Kidney (tissue), 14 donors: Measurements from ENCODE around the gene TMEM237. TPM values are rescaled to one million over a fixed set of nuclear protein-coding genes. Genes with fewer than 3 reads are reported as not detected.

Source experiments
- DNase-seq, 5 donors: peaks; one replicate each; pipeline ENCODE4 v3.0.0-alpha.2; 2013 to 2020
- FAIRE-seq: peaks from 2 replicates; lab custom pipeline; 2012; peaks lifted over from hg19 to GRCh38; lab: Jason Lieb, UNC
- H3K27ac ChIP-seq, 2 donors: one replicate each; pipeline ENCODE4 v1.7.0; 2013; ENCODE audit warnings: low read depth in 2 of 2, low read length in 2 of 2, inconsistent platforms in 1 of 2
- H3K27me3 ChIP-seq: one replicate; pipeline ENCODE4 v1.7.1; 2013; ENCODE audit warnings: low read length, inconsistent platforms; ENCODE audit not compliant: control insufficient read depth, insufficient read depth
- H3K36me3 ChIP-seq, 3 donors: one replicate each; pipeline versions ENCODE4 v1.7.0 to v1.7.1; 2013; ENCODE audit warnings: low read length in 3 of 3, control low read depth in 1 of 3, inconsistent platforms in 1 of 3; ENCODE audit not compliant: insufficient read depth in 3 of 3, control insufficient read depth in 2 of 3
- H3K4me1 ChIP-seq, 3 donors: one replicate each; pipeline versions ENCODE4 v1.7.0 to v1.7.1; 2013; ENCODE audit warnings: low read length in 3 of 3, inconsistent platforms in 1 of 3, low read depth in 1 of 3; ENCODE audit not compliant: control insufficient read depth in 2 of 3, insufficient read depth in 2 of 3
- H3K4me3 ChIP-seq, 3 donors: one replicate each; pipeline versions ENCODE4 v1.7.0 to v1.8.1; 2013; ENCODE audit warnings: low read length in 3 of 3, control low read depth in 1 of 3, inconsistent platforms in 1 of 3
- H3K9ac ChIP-seq, 3 donors: one replicate each; pipeline versions ENCODE4 v1.7.0 to v1.7.1; 2013; ENCODE audit warnings: low read length in 3 of 3, control low read depth in 1 of 3, inconsistent platforms in 1 of 3
- H3K9me3 ChIP-seq, 3 donors: one replicate each; pipeline versions ENCODE4 v1.7.0 to v1.7.1; 2013; ENCODE audit warnings: low read length in 3 of 3, control low read depth in 1 of 3, inconsistent platforms in 1 of 3; ENCODE audit not compliant: control insufficient read depth in 2 of 3, insufficient read depth in 1 of 3
- CTCF ChIP-seq: IDR thresholded peaks from 3 replicates; pipeline ENCODE4 v1.5.1; 2012; ENCODE audit warnings: mild to moderate bottlenecking, moderate library complexity, borderline replicate concordance; ENCODE audit not compliant: insufficient read depth; ENCODE audit errors: extremely low read depth
- intact Hi-C: fragments of 100-400 bp; cut with DNase I; formaldehyde crosslinking; loops from one replicate; pipeline ENCODE4 v1.11.1; 2022
- polyA plus RNA-seq: library from polyadenylated mRNA; stranded (reverse); fragments of 350-450 nt; fragmentation: Illumina TruSeq; extraction: RNeasy Lipid Tissue Mini Kit (QIAGEN cat#74804); gene quantifications from one replicate; pipeline ENCODE4 v1.2.3, GENCODE V29; 2014; ENCODE audit warnings: low read depth, low replicate concordance; ENCODE audit not compliant: insufficient read depth
- total RNA-seq: library from RNA; stranded (reverse); fragmentation: NEBNext Ultra II Directional; extraction: Animal tissue kit (Norgen Biotek cat#: 25700); gene quantifications from one replicate; pipeline ENCODE4 v1.2.1, GENCODE V29; 2021
- donor health status: control.
- donor health status: control.
- donor health status: control.
- donor health status: control.
- donor health status: control.
- donor health status: DM: yes; HTN: yes; CAD: no.
- donor health status: Normal renal cell carcinoma (clear cell type).

The TMEM237 gene
- total and polyA plus RNA-seq, 2 donors from 2014 or later = 10.7 to 14.9 TPM

GRCh38 chr2:201642579-201643215 lies 606 bp downstream of the TMEM237 start:
- peak overlapping the region; percentile 86 to 92 for H3K27ac ChIP-seq
- H3K27me3 ChIP-seq = no peaks in the 10 kb centered on the region
- H3K4me1 ChIP-seq = peaks cover 0 to 5% (median 2%) of the 10 kb centered on the region in 3 donors
- peak; percentile 9 for TF ChIP-seq CTCF
- H3K36me3 ChIP-seq = no peaks in the 10 kb centered on the region
- FAIRE-seq (no peak), DNase-seq (peak; percentile 91 to 95 (median 93))
- no peaks in the 10 kb centered on the region for H3K9me3 ChIP-seq
- peak overlapping the region; percentile 77 to 98 (median 83) for H3K4me3 ChIP-seq
- intact Hi-C loops = no loop called here
- H3K9ac ChIP-seq = peak overlapping the region; percentile 69 to 98 (median 94)

- TF ChIP-seq CTCF = no peak
- peak overlapping the region; percentile 77 to 98 (median 83) for H3K4me3 ChIP-seq
- no peaks in the 10 kb centered on the region for H3K9me3 ChIP-seq
- H3K36me3 ChIP-seq = no peaks in the 10 kb centered on the region
- DNase-seq (no peak), FAIRE-seq (no peak)
- peak overlapping the region; percentile 69 to 94 (median 83) for H3K9ac ChIP-seq
- intact Hi-C loops = no loop called here
- H3K4me1 ChIP-seq = peaks cover 0 to 5% (median 2%) of the 10 kb centered on the region in 3 donors
- peak overlapping the region; percentile 86 to 92 for H3K27ac ChIP-seq
- H3K27me3 ChIP-seq = no peaks in the 10 kb centered on the region
Measured at GRCh38 chr2:201642086-201642578, 1.2 kb downstream of the TMEM237 start.

GRCh38 chr2:201639205-201639604 lies 4.1 kb downstream of the TMEM237 start:
- Histone ChIP-seq H3K27me3 (no peaks in the 10 kb centered on the region), H3K4me3 (no peak overlapping the region), H3K27ac (no peak overlapping the region), H3K36me3 (peaks cover 2 to 5% (median 3%) of the 10 kb centered on the region in 3 donors), H3K9me3 (no peaks in the 10 kb centered on the region), H3K9ac (no peak overlapping the region), H3K4me1 (peaks cover 0 to 4% (median 2%) of the 10 kb centered on the region in 3 donors)
- no peak for TF ChIP-seq CTCF
- intact Hi-C loops = no loop called here
- no peak for DNase-seq
- no peak for FAIRE-seq
